Articular chondrocyte of knee joint (primary cell): ENCODE measurements around the gene B3GNT2. TPM values are rescaled to one million over a fixed set of nuclear protein-coding genes. Genes with fewer than 3 reads are reported as not detected.

Source experiments
- small RNA-seq: library from RNA; depleted of rRNA; stranded (forward); fragments of <200 nt; gene quantifications from one replicate; pipeline ENCODE3, GENCODE V24; 2012
- total RNA-seq: library from RNA; depleted of rRNA; stranded (reverse); fragments of >200 nt; gene quantifications from 2 replicates; pipeline ENCODE4 v1.2.3, GENCODE V29; 2012

B3GNT2 gene
- 15.4 and 15.6 TPM in 2 replicates for total RNA-seq

GRCh38 chr2:62195421-62196277 is at the start of gene B3GNT2:
Gene B3GNT2, plus strand, starts transcription at chr2:62196115. Its CDS starts 26,106 bp downstream, at chr2:62222221.

Small RNAs within 50 kb of the gene (small RNA-seq; reads per million reads assigned to genes)
- gene MIR5192, result not detected
- not detected for gene RN7SL51P
